NOMO-1 treated with dmso at 0.1 percent for 144 hours (cell line): Measurements from ENCODE around the gene HSPB2.

Source experiments
- DNase-seq: peaks from one replicate; lab custom pipeline; 2025; ENCODE audit not compliant: unreplicated experiment; lab: John Stamatoyannopoulos, UW

HSPB2 gene

DNA sequence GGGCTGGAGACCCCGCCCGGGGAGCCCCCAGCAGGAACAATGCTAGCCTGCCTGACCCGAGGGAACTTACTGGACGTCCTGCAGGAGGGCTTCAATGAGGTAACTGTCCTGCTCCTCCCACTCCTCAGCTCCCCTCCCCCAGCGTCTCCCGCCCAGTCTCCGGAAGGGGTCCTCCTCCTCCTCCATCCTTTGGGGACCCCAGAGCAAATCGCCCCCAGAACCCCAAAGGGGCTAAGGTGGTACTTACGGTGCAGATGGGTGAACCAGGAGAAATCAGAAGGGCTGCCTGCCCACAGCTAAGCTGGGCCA lies 24.9 kb downstream of the HSPB2 start:
- DNase-seq: no peak

- DNase-seq: no peak
Measured at GRCh38 chr11:111937844-111938243, 25.3 kb downstream of the HSPB2 start.

DNA sequence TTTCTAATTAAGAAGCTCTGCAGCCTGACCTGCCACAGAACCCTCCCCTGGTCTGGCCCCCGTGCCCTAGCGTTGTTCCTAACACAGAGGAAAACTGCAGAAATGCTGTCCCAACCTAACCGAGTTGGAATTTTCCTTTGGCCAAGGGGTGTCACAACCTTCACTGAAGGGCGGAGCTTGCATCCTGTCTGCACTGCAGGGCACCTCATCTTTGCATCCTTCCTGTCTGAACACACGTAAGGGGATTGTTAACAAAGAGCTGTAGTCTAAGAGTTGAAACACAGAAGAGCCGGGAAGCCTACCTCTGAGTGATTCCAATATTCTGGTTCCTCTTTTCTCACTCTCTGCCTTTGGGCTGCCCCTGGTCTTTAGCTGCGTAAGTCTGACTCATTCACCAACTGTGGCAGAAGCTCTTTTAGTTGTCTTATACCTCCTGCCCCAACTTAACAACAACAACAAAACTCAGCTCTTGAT lies 26.2 kb downstream of the HSPB2 start:
- DNase-seq: peak; percentile 80

DNA sequence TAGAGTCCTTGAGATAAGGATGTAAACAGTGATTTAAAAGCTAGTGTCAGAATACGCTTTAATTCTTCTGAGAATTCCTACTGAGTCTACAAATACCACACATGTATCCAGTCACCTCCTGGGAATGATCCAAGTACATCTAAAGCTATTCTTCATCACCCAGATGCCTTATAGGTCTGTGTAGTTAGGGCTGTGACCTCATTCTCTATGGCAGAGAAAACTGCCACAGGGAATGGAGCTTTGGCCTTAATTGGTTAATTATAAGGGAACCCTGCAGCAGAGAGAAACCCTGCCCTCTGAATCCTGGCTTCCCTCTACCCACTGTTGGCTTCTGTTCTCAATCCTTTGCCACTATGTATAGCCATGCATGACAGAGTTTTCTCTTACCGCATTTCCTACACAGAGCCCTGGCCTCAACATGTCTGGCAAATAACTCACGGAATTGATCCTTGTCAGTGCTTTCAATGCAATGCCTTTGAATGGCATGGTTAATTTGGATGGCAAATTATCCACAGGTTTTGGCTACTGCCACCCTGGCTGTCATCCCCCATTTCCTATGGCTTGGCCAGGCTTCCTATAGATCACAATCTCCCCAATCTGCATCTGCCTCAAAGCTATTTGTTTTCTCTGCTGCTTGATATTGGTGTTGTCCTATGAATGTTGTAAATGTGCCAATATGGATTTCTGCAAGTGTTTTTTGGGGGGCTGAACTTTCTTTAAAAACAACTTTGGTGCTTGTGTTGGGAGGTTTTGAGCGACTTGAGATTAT lies 27.5 kb downstream of the HSPB2 start:
- DNase-seq: no peak

DNA sequence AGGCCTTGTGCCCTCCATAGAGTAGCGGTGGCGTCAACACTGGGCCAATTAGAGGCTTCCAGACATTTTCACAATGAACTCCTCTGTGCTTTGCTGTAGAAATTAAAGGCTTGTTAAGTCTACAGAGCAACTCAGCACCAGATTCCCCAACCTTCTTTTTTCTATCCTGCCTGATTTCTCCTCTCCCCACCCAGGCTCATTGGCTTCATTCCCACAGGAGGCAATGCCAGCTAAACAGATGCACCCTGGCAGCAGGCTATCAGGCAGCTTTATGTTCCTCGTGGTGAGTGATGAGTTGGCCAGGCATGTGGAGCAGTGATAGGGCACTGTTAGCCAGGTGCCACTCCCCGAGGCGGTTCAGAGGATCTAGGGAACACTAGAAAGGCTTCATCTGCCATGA lies 29.4 kb downstream of the HSPB2 start:
- no peak for DNase-seq

- no peak for DNase-seq
Measured at GRCh38 chr11:111942829-111943228, 30.3 kb downstream of the HSPB2 start.

DNA sequence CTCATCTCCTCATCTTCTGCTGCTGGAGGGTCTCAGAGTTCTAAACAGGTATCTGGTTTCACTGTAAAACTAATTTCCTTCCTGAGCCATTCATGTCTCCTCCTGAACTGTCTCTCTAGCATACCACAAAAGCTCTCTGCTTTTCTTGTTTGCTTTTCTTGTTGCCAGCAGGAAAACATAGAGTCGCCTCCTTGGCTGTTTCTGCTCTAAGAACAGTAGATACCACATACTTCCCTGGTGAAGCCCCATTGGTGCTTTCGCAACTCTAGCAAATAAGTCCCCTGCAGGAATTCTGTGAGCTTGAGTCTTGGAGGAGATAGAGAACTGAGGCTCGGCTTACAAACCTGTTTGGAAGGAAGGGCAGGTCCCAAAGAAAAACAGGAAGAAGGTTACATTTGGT lies 31.6 kb downstream of the HSPB2 start:
- DNase-seq: no peak

- DNase-seq: no peak
Measured at GRCh38 chr11:111944651-111945051, 32.1 kb downstream of the HSPB2 start.

DNA sequence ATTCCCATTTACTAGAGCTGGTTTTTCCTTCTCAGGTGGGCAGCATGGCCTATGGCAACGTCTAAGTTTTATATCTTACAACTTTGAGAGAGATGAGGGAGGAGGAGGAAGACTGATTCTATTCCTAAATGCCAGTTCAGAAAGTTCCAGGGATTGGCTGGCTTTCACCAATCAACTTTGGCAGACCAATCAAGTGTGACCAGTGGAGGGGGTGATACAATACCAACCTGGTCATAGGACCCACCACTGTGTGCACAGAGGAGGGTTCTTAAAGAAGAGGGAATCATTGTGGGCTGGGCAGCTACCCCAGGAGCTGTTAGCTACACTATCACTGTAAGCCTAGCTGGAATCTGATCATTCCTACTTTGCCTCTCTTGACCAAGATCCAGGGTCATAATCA lies 32.7 kb downstream of the HSPB2 start:
- no peak for DNase-seq

- DNase-seq: no peak
Measured at GRCh38 chr11:111946499-111946898, 34.0 kb downstream of the HSPB2 start.

DNA sequence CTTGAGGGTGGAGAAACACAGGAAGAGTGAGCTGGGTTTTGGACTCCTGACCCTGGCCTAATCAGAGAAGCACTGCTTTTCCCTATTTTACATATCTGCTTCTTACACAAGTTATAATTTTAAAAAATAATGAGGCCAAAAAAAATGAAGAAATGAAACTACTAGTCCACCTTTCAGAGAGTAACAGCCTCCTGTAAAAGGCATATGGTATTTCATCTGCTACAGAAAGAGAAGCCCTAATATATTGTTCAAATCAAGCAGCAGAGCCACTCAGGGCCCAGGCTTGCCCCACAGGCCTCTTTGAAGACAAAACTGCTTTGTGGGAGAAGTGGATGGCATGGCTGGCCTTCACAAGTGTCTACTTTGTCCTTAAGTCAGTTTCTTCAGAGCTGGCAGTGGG lies 34.6 kb downstream of the HSPB2 start:
- peak; percentile 15 for DNase-seq

DNA sequence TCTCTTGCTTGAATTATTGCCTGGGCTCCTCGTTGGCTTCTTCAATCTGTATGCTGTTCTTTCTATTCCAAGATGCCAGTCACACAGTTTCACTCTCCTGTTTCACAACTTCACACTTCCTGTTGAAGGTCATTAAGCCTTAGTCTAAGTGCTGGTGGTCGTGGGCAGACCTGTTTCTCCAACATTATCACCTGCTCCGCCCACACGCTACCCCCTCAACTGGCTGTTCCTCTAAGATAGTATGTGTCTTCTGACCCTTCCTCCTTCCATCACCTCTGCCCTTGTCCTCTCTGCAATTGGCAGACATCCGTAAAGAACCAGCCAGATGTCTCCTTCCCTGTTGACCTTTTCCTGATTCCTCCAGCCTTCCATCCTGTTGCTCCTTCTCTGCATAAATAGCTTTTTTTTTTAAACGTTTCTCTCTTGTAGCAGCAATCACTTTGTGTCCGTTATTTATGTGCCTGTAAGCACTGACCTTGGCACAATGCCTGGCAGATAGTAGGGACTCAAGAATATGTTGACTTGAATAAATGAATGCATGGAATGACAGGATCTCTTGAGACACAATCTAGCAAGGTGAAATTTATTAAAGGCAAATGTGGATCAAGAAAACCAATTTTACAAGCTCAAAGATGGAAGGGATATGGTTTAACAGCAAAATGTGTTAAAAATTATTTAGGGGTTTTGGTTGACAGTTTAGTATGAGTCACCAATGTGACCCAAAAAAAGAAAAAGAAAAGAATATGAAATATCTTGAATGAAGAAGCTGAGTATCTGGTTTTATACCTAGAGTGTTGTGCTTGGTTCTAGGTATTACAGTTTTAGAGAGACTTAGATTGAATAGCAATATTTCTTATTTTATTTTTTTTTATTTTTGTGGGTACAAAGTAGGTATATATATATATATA lies 37.2 kb downstream of the HSPB2 start:
- peak; percentile 41 for DNase-seq

DNA sequence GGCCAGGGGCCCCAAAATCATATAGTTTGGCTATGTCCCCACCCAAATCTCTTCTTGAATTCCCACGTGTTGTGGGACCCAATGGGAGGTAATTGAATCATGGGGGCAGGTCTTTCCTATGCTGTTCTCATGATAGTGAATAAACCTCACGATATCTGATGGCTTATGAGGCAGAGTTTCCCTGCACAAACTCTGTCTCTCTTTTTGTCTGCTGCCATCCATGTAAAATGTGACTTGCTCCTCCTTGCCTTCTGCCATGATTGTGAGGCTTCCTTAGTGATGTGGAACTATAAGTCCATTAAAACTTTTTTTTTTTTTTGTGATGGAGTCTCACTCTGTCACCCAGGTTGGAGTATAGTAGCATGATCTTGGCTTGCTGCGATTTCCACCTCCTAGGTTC lies 39.0 kb downstream of the HSPB2 start:
- DNase-seq: no peak

DNA sequence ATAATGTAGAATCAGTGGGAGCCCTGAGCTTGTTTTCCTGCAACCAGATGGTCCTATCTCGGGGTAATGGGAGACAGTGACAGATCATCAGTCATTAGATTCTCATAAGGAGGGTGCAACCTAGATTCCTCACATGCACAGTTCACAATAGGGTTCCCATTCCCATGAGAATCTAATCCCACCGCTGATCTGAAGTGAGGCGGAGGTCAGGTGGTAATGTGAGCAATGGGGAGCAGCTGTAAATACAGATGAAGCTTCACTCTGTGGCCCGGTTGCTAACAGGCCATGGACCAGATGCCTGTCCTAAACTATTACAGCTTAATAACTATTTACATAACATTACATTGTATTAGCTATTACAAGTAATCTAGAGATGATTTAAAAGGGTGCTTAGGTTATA lies 41.6 kb downstream of the HSPB2 start:
- no peak for DNase-seq

DNA sequence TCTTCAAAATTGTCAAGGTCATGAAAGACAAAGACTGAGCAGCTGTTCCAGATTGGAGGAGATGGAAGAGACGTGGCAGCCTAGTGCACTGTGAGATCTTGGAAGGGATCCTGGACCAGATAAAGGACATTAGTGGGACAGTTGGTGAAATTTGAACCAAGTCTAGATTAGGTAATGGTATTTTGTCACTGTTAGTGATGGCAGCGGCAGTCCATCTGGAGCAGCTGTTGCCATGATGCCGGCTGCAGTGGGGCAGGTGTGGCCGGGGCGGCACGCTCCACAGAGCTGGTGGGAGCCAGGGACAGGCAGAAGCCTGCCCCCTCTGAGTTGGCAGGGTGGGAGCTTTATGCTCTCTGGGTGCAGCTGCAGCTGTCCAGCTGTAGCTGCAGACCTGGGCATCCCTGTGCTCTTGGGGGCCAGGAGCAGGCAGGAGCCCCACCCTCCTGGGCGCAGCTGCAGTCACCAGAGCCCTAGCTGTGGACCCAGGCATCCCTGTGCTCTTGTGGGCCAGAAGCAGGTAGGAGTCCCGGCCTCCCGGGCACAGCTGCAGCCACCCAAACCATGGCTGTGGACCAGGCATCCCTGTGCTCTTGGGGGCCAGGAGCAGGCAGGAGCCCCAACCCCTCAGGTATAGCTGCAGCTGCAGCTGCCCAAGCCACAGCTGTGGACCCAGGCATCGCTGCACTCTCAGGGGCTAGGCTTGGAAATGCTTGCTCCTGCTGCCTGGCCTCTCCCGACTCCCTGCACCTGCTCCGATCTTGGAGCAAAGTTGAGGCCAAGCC lies 45.3 kb downstream of the HSPB2 start:
- DNase-seq: no peak

GRCh38 chr11:111960916-111961315 lies 48.4 kb downstream of the HSPB2 start:
- DNase-seq: no peak

DNA sequence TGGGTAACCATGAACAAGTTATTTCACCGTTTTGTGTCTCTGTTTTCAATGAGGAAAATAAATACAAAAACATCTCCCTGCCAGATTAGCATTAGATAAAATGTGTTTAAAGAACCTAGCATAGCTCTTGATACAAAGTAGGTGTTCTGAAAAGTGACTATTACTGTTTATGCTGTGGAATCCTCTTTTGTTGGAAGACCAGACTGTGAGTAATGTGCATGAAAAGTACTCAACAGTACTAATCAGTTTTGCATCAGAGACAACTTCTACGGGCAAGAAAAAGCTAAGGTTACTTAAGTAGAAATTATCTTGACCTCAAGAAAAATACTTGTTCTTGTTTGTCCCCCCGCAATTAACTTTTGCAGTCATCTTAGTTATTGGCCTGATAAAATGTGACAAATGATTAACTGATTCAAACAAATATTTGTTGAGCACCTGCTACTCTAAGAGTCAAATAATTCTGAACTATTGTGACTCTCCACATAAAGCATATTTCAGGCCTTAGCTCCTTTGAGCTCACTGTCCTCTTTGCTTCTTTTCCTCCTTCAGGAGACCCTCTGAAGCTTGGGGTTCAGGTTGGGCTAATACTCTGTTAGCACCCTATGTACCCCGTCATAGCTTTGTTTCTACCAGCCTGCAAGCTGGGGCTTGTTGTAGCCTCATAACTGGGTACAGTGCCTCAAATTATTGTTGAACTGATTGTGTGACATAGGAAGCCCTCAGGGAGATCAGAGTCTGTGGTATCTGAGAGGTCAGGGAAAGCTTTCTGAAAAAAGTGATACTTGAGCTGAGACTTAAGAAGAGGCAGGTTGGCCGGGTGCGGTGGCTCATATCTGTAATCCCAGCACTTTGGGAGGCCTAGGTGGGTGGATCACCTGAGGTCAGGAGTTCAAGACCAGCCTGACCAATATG lies 49.1 kb downstream of the HSPB2 start:
- no peak for DNase-seq
